B cell (primary cell): ENCODE results near the gene TRIO. TPM values are rescaled to one million over a fixed set of nuclear protein-coding genes. Genes with fewer than 3 reads are reported as not detected.
A peak's percentile ranks its signal among the peaks of the same experiment; 100 is the strongest.

ENCODE experiments used
- ATAC-seq: fragments of 200-7000 bp; cut with Tn5 transposase; one replicate; pipeline ENCODE4 v1.10.0; 2021; ENCODE audit warnings: low read depth, mild to moderate bottlenecking, moderate number of reproducible peaks, moderate library complexity
- CTCF ChIA-PET: fragments of 350-600 bp; sonication (Branson Sonifier 250); formaldehyde crosslinking; loops from one replicate; lab custom pipeline; 2021; ENCODE audit warnings: antibody characterized with exemption, inconsistent platforms; lab: Charles Lee
- POLR2A ChIA-PET: fragments of 350-600 bp; sonication (Branson Sonifier 250); formaldehyde crosslinking; loops from one replicate; lab custom pipeline; 2021; ENCODE audit warnings: antibody characterized with exemption; lab: Charles Lee
- DNase-seq: peaks from one replicate; pipeline ENCODE4 v3.0.0; 2013
- H2AFZ ChIP-seq: 2 replicates; pipeline ENCODE4 v1.6.1; 2012; ENCODE audit warnings: mild to moderate bottlenecking, low read depth, low read length; ENCODE audit not compliant: insufficient read depth, poor library complexity, severe bottlenecking
- H3K27ac ChIP-seq, 2 donors: 1 replicate in 1 of 2; 2 replicates in 1 of 2; pipeline ENCODE4 v1.5.1; 2012 to 2013; ENCODE audit warnings: low read length in 2 of 2, mild to moderate bottlenecking in 2 of 2, moderate library complexity in 1 of 2
- H3K27me3 ChIP-seq, 4 experiments: fragments of 200-600 bp in 1 of 4; sonication (generic) in 1 of 4; replicated peaks in 1 of 4; 1 replicate in 2 of 4; 2 replicates in 2 of 4; pipeline versions ENCODE4 v1.6.1 to v1.7.0; 2013 to 2016; ENCODE audit warnings: low read length in 3 of 4, mild to moderate bottlenecking in 2 of 4, mixed read lengths in 1 of 4, moderate library complexity in 1 of 4; ENCODE audit not compliant: insufficient read depth in 4 of 4, control insufficient read depth in 3 of 4; ENCODE audit errors: control extremely low read depth in 1 of 4
- H3K36me3 ChIP-seq, 2 experiments: replicated peaks in 1 of 2; 1 replicate in 1 of 2; 2 replicates in 1 of 2; pipeline versions ENCODE4 v1.6.1 to v1.7.1; 2013; ENCODE audit warnings: low read length in 1 of 2; ENCODE audit not compliant: insufficient read depth in 2 of 2, control insufficient read depth in 1 of 2; ENCODE audit errors: control extremely low read depth in 1 of 2, extremely low read depth in 1 of 2
- H3K4me1 ChIP-seq, 2 donors: fragments of 200-600 bp in 1 of 2; sonication (generic) in 1 of 2; 1 replicate in 1 of 2; 2 replicates in 1 of 2; pipeline versions ENCODE4 v1.5.1 to v1.6.1; 2013 to 2017; ENCODE audit warnings: low read length in 2 of 2; ENCODE audit not compliant: control insufficient read depth in 2 of 2, insufficient read depth in 2 of 2
- H3K4me2 ChIP-seq: replicated peaks from 2 replicates; pipeline ENCODE3; 2012; ENCODE audit warnings: mild to moderate bottlenecking, low read depth, low read length; ENCODE audit not compliant: poor library complexity, severe bottlenecking
- H3K4me3 ChIP-seq, 5 experiments: fragments of 200-600 bp in 1 of 5; sonication (generic) in 1 of 5; 1 replicate in 3 of 5; 2 replicates in 2 of 5; pipeline versions ENCODE4 v1.5.1 to v1.7.0; 2011 to 2016; ENCODE audit warnings: low read length in 4 of 5, mild to moderate bottlenecking in 4 of 5, low read depth in 2 of 5, control low read depth in 1 of 5, moderate library complexity in 1 of 5; ENCODE audit not compliant: insufficient read depth in 1 of 5; ENCODE audit errors: control extremely low read depth in 1 of 5, extremely low read depth in 1 of 5
- H3K79me2 ChIP-seq: fragments of 200-600 bp; sonication (generic); one replicate; pipeline ENCODE4 v1.6.0; 2016; ENCODE audit warnings: low read length; ENCODE audit not compliant: control insufficient read depth, insufficient read depth
- H3K9ac ChIP-seq: fragments of 200-600 bp; sonication (generic); 2 replicates; pipeline ENCODE4 v1.6.1; 2017; ENCODE audit warnings: mild to moderate bottlenecking, low read length, moderate library complexity
- H3K9me3 ChIP-seq, 3 donors: one replicate each; pipeline versions ENCODE4 v1.6.1 to v1.7.1; 2013; ENCODE audit warnings: low read length in 2 of 3; ENCODE audit not compliant: control insufficient read depth in 2 of 3, insufficient read depth in 1 of 3; ENCODE audit errors: control extremely low read depth in 1 of 3
- H4K20me1 ChIP-seq: 2 replicates; pipeline ENCODE4 v1.6.0; 2012; ENCODE audit warnings: mild to moderate bottlenecking, low read length; ENCODE audit not compliant: insufficient read depth, control insufficient read depth, poor library complexity, severe bottlenecking
- H3K27ac Mint-ChIP-seq: one replicate; pipeline ENCODE4 v1.8.0; 2021; ENCODE audit warnings: mixed read lengths
- H3K27me3 Mint-ChIP-seq: one replicate; pipeline ENCODE4 v1.8.0; 2021; ENCODE audit warnings: mixed read lengths
- H3K4me1 Mint-ChIP-seq: one replicate; pipeline ENCODE4 v1.8.0; 2021; ENCODE audit warnings: mixed read lengths
- H3K4me3 Mint-ChIP-seq: one replicate; pipeline ENCODE4 v1.8.0; 2021; ENCODE audit warnings: mixed read lengths
- H3K9me3 Mint-ChIP-seq: one replicate; pipeline ENCODE4 v1.8.0; 2022; ENCODE audit warnings: mixed read lengths; ENCODE audit not compliant: insufficient read depth
- EZH2 ChIP-seq: IDR thresholded peaks from 2 replicates; pipeline ENCODE4 v1.6.1; 2012; ENCODE audit warnings: borderline replicate concordance, low read depth, mild to moderate bottlenecking, moderate library complexity, low read length; ENCODE audit not compliant: insufficient read depth, poor library complexity, severe bottlenecking
- WGBS: methylation state at CpG from one replicate; pipeline ENCODE4 v1.1.5; 2013; ENCODE audit warnings: missing lambda C conversion rate; ENCODE audit not compliant: insufficient coverage; 5-methylcytosine and 5-hydroxymethylcytosine counted together
- intact Hi-C: fragments of 100-400 bp; cut with micrococcal nuclease; formaldehyde crosslinking; loops from one replicate; pipeline ENCODE4 v1.10.0; 2022
- polyA plus RNA-seq: library from polyadenylated mRNA; depleted of rRNA; stranded (reverse); fragments of >200 nt; gene quantifications from 2 replicates; pipeline ENCODE4 v1.2.3, GENCODE V29; 2012
- total RNA-seq, 2 donors: library from RNA; stranded (reverse); fragments of 120-200 nt in 1 of 2; gene quantifications; 1 replicate in 1 of 2; 2 replicates in 1 of 2; pipeline versions ENCODE4 v1.2.3 to v1.2.4, GENCODE V29; 2013 to 2022
- TF ChIP-seq, protein P1 (sequence below): fragments of 200-600 bp; IDR thresholded peaks from one replicate; pipeline ENCODE4 v1.8.0; 2022; ENCODE audit warnings: antibody characterized with exemption, mild to moderate bottlenecking

TRIO gene
- total and polyA plus RNA-seq, 2 donors (not counting 1 experiment from before 2014, with no cell fraction given) = 90.5 to 479 TPM

DNA sequence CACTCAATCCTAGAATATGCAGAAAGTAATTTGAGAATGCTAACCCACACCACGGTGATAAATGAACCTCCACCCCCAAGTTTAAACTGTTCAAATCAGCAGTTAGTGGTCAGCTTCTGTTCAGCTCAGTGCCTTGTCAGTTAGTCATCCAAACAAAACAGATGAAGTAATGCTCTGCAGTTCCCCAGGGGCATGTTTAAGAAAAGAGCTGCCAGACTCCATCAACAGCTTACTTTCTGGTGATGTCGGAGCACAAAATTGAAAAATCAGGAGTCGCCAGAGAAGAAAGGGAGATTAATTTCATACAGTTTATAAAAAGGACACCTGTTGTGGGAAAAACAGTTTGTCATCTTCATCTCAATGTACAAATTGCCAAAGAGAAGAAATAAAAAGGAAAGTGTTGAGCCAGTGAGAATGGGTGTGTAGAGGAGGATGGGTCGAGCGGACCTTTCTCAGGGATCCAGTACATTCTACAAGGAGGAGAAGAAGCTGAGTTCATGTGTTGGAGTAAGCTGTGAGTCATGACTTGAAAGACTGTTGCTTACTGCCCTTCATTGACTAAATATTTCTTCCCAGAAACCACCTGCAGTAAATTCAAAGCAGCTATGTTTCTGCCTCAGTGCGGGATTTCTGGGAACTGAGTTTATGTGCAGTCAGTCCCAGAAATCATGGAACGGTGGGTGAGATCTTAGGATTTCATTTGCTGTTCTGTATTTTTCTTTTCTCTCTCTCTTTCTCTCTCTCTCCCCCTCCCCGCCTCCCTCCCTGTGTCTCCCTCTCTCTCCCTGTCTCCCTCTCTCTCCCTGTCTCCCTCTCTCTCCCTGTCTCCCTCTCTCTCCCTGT lies 13.7 kb downstream of the TRIO start:
- Histone ChIP-seq H3K4me3 (peak overlapping the region in 1 of 5 experiments; percentile 49), H2AFZ (peak overlapping the region; percentile 52), H3K27me3 (no peaks in the 10 kb centered on the region), H3K9me3 (no peaks in the 10 kb centered on the region), H3K79me2 (peaks cover 92% of the 10 kb centered on the region), H3K4me1 (peaks cover 53 to 78% of the 10 kb centered on the region in 2 donors), H4K20me1 (no peaks in the 10 kb centered on the region), H3K36me3 (no peaks in the 10 kb centered on the region), H3K4me2 (peak overlapping the region; percentile 65), H3K27ac (peak overlapping the region; percentile 83 to 91), H3K9ac (peak overlapping the region; percentile 44)
- Mint-ChIP-seq H3K27me3 (no peaks in the 10 kb centered on the region), H3K27ac (no peak overlapping the region), H3K9me3 (no peaks in the 10 kb centered on the region), H3K4me3 (no peak overlapping the region), H3K4me1 (peaks cover 44% of the 10 kb centered on the region)
- intact Hi-C loops = loop anchor here (5.0 kb wide), 1 partner anchor 90 kb away; no protein-coding TSS in a partner anchor
- TF ChIP-seq EZH2 = no peak
- TF ChIP-seq, protein P1, sequence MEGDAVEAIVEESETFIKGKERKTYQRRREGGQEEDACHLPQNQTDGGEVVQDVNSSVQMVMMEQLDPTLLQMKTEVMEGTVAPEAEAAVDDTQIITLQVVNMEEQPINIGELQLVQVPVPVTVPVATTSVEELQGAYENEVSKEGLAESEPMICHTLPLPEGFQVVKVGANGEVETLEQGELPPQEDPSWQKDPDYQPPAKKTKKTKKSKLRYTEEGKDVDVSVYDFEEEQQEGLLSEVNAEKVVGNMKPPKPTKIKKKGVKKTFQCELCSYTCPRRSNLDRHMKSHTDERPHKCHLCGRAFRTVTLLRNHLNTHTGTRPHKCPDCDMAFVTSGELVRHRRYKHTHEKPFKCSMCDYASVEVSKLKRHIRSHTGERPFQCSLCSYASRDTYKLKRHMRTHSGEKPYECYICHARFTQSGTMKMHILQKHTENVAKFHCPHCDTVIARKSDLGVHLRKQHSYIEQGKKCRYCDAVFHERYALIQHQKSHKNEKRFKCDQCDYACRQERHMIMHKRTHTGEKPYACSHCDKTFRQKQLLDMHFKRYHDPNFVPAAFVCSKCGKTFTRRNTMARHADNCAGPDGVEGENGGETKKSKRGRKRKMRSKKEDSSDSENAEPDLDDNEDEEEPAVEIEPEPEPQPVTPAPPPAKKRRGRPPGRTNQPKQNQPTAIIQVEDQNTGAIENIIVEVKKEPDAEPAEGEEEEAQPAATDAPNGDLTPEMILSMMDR = no peak
- peak; percentile 48 for DNase-seq
- CTCF ChIA-PET = interaction anchor here (0.9 to 3.2 kb wide), 11 partner anchors 11 to 113 kb away, joined by 3 to 15 read pairs (median 4); partner anchors contain the start of gene TRIO
- POLR2A ChIA-PET = interaction anchor here (0.6 to 4.7 kb wide), 6 partner anchors 9 to 69 kb away, joined by 3 to 53 read pairs (median 4); partner anchors contain the start of gene TRIO
- WGBS = 92% methylated on average over 5 of the region's 8 CpGs
- ATAC-seq = peak; percentile 60

DNA sequence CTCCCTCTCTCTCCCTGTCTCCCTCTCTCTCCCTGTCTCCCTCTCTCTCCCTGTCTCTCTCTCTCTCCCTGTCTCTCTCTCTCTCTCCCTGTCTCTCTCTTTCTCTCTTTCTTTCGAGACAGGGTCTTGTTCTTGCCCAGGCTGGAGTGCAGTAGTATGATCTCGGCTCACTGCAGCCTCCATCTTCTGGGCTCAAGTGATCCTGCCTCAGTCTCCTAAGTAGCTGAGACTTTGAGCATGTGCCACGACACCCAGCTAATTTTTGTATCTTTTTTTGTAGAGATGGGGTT lies 14.3 kb downstream of the TRIO start:
- peak overlapping the region; percentile 72 for H3K27ac Mint-ChIP-seq
- Histone ChIP-seq H3K9ac (peak overlapping the region; percentile 44), H4K20me1 (no peaks in the 10 kb centered on the region), H3K27me3 (no peaks in the 10 kb centered on the region), H3K4me2 (peak overlapping the region; percentile 65), H3K4me3 (no peak overlapping the region), H3K9me3 (no peaks in the 10 kb centered on the region), H2AFZ (no peak overlapping the region), H3K36me3 (no peaks in the 10 kb centered on the region), H3K4me1 (peaks cover 53 to 78% of the 10 kb centered on the region in 2 donors), H3K79me2 (peaks cover 92% of the 10 kb centered on the region), H3K27ac (peak overlapping the region; percentile 83 to 91)
- ChIA-PET CTCF (interaction anchor here (1.2 to 3.2 kb wide), 6 partner anchors 11 to 113 kb away, joined by 3 to 15 read pairs (median 4); no protein-coding TSS in a partner anchor), POLR2A (interaction anchor here (4.7 kb wide), 1 partner anchor 13 kb away, joined by 53 read pairs; the partner anchor contains the start of gene TRIO)
- DNase-seq = no peak
- TF ChIP-seq, protein P1 = no peak
- no peak for TF ChIP-seq EZH2
- H3K9me3 Mint-ChIP-seq = no peaks in the 10 kb centered on the region
- no peaks in the 10 kb centered on the region for H3K27me3 Mint-ChIP-seq
- peaks cover 46% of the 10 kb centered on the region for H3K4me1 Mint-ChIP-seq
- WGBS = 92% methylated on average over 2 of the region's 3 CpGs
- no peak for ATAC-seq
- peak overlapping the region; percentile 50 for H3K4me3 Mint-ChIP-seq
- intact Hi-C loops = loop anchor here (5.0 kb wide), 1 partner anchor 90 kb away; no protein-coding TSS in a partner anchor
